ENCODE results near the gene ARHGAP15.

DNA sequence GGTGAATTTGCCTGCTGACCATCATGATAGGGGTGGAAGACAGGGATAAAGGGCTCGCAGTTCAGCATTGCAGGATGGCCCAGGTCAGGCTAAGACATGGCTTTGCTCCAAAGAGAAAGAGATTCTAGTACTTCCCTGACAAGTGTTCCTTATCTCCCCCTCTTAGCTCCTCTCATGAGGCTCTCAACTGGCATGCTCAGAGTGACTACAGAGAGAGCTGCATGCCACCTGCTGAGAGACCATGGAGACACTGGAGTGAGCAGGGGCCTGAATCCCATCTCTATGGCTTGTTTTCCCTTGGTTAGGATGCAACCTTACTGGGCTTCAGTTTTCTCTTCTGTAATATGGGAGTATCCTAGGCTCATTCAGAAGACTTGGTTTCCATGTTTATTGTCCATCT, 94.3 kb downstream of the ARHGAP15 start:
- TF ChIP-seq POLR2AphosphoS5 (IDR thresholded peaks at IDR 0.05; ENCODE audit: borderline replicate concordance, low read depth, low read length) (no peak), EZH2 (IDR thresholded peaks at IDR 0.05) (no peak)
